Cardiac fibroblast (primary cell): ENCODE data around the gene PIEZO2.

Experiments
- DNase-seq, 2 donors: peaks; one replicate each; pipeline versions ENCODE4 v3.0.0 to v3.0.0-alpha.2; 2010; ENCODE audit warnings: low read depth in 2 of 2
- H3K4me3 ChIP-seq, 2 donors: replicated peaks in 1 of 2; 1 replicate in 1 of 2; 2 replicates in 1 of 2; pipeline ENCODE4 v1.5.1; 2011; ENCODE audit warnings: low read depth in 2 of 2, low read length in 2 of 2, mild to moderate bottlenecking in 2 of 2, moderate library complexity in 1 of 2
- TF ChIP-seq, protein P1 (sequence below): IDR thresholded peaks from one replicate; pipeline ENCODE4 v1.5.1; 2011; ENCODE audit warnings: low read depth, mild to moderate bottlenecking, low read length, inconsistent platforms

Gene PIEZO2

DNA sequence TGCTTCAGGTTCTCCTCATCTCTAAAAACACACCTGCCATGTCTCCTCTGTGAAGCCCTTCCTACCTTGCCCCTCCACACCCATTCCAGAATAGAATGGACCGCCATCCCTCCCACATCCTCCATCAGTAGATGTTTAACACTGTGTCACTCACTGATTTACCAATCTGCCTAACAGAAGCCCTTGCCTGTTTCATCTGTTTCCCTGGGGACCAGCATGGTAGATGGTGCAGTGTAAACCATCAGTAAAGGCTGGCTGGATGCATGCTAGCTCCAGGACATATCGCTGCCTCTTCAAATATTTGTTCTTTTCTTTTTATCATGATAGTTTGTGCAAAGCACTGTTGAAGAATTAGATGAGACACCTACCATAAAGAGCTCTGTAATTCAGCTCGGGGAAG lies 271.4 kb downstream of the PIEZO2 start:
- no peak overlapping the region for H3K4me3 ChIP-seq
- TF ChIP-seq, protein P1, sequence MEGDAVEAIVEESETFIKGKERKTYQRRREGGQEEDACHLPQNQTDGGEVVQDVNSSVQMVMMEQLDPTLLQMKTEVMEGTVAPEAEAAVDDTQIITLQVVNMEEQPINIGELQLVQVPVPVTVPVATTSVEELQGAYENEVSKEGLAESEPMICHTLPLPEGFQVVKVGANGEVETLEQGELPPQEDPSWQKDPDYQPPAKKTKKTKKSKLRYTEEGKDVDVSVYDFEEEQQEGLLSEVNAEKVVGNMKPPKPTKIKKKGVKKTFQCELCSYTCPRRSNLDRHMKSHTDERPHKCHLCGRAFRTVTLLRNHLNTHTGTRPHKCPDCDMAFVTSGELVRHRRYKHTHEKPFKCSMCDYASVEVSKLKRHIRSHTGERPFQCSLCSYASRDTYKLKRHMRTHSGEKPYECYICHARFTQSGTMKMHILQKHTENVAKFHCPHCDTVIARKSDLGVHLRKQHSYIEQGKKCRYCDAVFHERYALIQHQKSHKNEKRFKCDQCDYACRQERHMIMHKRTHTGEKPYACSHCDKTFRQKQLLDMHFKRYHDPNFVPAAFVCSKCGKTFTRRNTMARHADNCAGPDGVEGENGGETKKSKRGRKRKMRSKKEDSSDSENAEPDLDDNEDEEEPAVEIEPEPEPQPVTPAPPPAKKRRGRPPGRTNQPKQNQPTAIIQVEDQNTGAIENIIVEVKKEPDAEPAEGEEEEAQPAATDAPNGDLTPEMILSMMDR = no peak
- DNase-seq = no peak

- H3K4me3 ChIP-seq = no peak overlapping the region
- TF ChIP-seq, protein P1 = no peak
- DNase-seq = peak in 1 of 2 donors; percentile 10
Observed at GRCh38 chr18:10875811-10876210, 273.6 kb downstream of the PIEZO2 start.

- DNase-seq = peak in 1 of 2 donors; percentile 32
- H3K4me3 ChIP-seq = no peak overlapping the region
- TF ChIP-seq, protein P1 = no peak
Observed at GRCh38 chr18:10872304-10872703, 277.1 kb downstream of the PIEZO2 start.

DNA sequence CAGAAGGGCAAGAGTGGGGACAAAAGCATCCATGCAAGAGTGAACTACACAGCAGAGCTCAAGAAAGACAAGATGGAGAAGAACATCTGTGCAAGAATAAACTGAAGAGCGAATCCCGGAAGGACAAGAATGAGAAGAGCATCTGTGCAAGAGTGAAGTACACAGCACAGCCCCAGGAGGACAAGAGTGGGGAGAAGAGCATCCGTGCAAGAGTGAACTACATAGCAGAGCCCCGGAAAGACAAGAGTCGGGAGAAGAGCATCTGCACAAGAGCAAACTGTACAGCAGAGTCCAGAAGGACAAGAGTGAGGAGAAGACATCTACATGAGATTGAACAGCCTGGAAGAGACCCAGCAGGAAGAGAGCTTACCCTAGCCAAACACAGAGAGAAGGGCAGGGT lies 284.6 kb downstream of the PIEZO2 start:
- TF ChIP-seq, protein P1 = no peak
- H3K4me3 ChIP-seq = no peak overlapping the region
- no peak for DNase-seq

GRCh38 chr18:10863026-10863425 lies 286.3 kb downstream of the PIEZO2 start:
- TF ChIP-seq, protein P1 = no peak
- H3K4me3 ChIP-seq = no peak overlapping the region
- DNase-seq = peak; percentile 25 to 38

- DNase-seq = no peak
- TF ChIP-seq, protein P1 = no peak
- H3K4me3 ChIP-seq = no peak overlapping the region
Observed at GRCh38 chr18:10860928-10861327, 288.4 kb downstream of the PIEZO2 start.

GRCh38 chr18:10860382-10860781 lies 289.0 kb downstream of the PIEZO2 start:
- DNase-seq = no peak
- H3K4me3 ChIP-seq = no peak overlapping the region
- TF ChIP-seq, protein P1 = no peak
